OCI-LY1 (cell line): Measurements from ENCODE around the gene ATOX1.

Experiments used
- H2AFZ ChIP-seq: fragments of 200-600 bp; sonication (generic), shearing (Covaris generic); 2 replicates; pipeline ENCODE4 v1.6.0; 2014; ENCODE audit warnings: antibody characterized with exemption, mild to moderate bottlenecking, low read length
- H3F3A ChIP-seq: fragments of 200-600 bp; sonication (generic), shearing (Covaris generic); 2 replicates; pipeline ENCODE4 v1.6.0; 2014; ENCODE audit warnings: mild to moderate bottlenecking, antibody characterized with exemption, low read length, moderate library complexity; ENCODE audit not compliant: insufficient read depth
- H3K27ac ChIP-seq: fragments of 200-600 bp; sonication (generic); 2 replicates; pipeline ENCODE4 v1.5.1; 2014; ENCODE audit warnings: low read length, mixed run types, mild to moderate bottlenecking, low read depth; ENCODE audit not compliant: poor library complexity, severe bottlenecking
- H3K27me3 ChIP-seq: fragments of 200-600 bp; sonication (generic); 2 replicates; pipeline ENCODE4 v1.6.0; 2014; ENCODE audit warnings: antibody characterized with exemption, mild to moderate bottlenecking, low read length, moderate library complexity; ENCODE audit not compliant: insufficient read depth
- H3K36me3 ChIP-seq: fragments of 200-600 bp; sonication (generic); 2 replicates; pipeline ENCODE4 v1.6.1; 2014; ENCODE audit warnings: mild to moderate bottlenecking, antibody characterized with exemption, low read length, moderate library complexity, mixed read lengths; ENCODE audit not compliant: insufficient read depth
- H3K4me1 ChIP-seq: fragments of 200-600 bp; sonication (generic); 2 replicates; pipeline ENCODE4 v1.5.1; 2014; ENCODE audit warnings: mild to moderate bottlenecking, low read length, moderate library complexity; ENCODE audit not compliant: insufficient read depth, severe bottlenecking
- H3K4me2 ChIP-seq: fragments of 200-600 bp; sonication (generic), shearing (Covaris generic); 2 replicates; pipeline ENCODE4 v1.6.1; 2014; ENCODE audit warnings: low read length
- H3K4me3 ChIP-seq: fragments of 200-600 bp; sonication (generic); 2 replicates; pipeline ENCODE4 v1.5.1; 2014; ENCODE audit warnings: low read length, low read depth, mild to moderate bottlenecking, mixed read lengths; ENCODE audit not compliant: poor library complexity, severe bottlenecking
- H3K79me2 ChIP-seq: fragments of 200-600 bp; shearing (Covaris generic); 2 replicates; pipeline ENCODE4 v1.6.1; 2016; ENCODE audit warnings: mixed run types, low read length, mixed read lengths; ENCODE audit not compliant: insufficient read depth
- H3K9ac ChIP-seq: fragments of 200-600 bp; sonication (generic), shearing (Covaris generic); 2 replicates; pipeline ENCODE4 v1.6.1; 2014; ENCODE audit warnings: mild to moderate bottlenecking, low read length, mixed read lengths
- H3K9me2 ChIP-seq: fragments of 200-600 bp; sonication (generic), shearing (Covaris generic); 2 replicates; pipeline ENCODE4 v1.6.1; 2014; ENCODE audit warnings: low read depth, mild to moderate bottlenecking, low read length, mixed read lengths
- H3K9me3 ChIP-seq: fragments of 200-600 bp; shearing (Covaris generic); 2 replicates; pipeline ENCODE4 v1.6.1; 2014; ENCODE audit warnings: low read length, mixed read lengths
- H4K20me1 ChIP-seq: fragments of 200-600 bp; sonication (generic), shearing (Covaris generic); 2 replicates; pipeline ENCODE4 v1.6.0; 2016; ENCODE audit warnings: mild to moderate bottlenecking, low read length; ENCODE audit not compliant: insufficient read depth
- CTCF ChIP-seq: fragments of 200-600 bp; sonication (generic), shearing (Covaris generic); IDR thresholded peaks from 2 replicates; pipeline ENCODE4 v1.5.1; 2017; ENCODE audit warnings: mild to moderate bottlenecking, antibody characterized with exemption, low read length, moderate library complexity, mixed read lengths
- EZH2 ChIP-seq: fragments of 200-600 bp; sonication (generic), shearing (Covaris generic); IDR thresholded peaks from 2 replicates; pipeline ENCODE4 v1.8.0; 2017; ENCODE audit warnings: borderline replicate concordance, mixed run types, mild to moderate bottlenecking, antibody characterized with exemption, low read length, moderate library complexity, mixed read lengths

ATOX1 gene

GRCh38 chr5:151739939-151740335, 18.5 kb downstream of the ATOX1 start:
- Histone ChIP-seq H4K20me1 (no peaks in the 10 kb centered on the region), H3K9ac (no peak overlapping the region), H3F3A (no peaks in the 10 kb centered on the region; the same call in 1 of the 2 replicates), H3K79me2 (no peaks in the 10 kb centered on the region), H3K27ac (no peak overlapping the region), H3K27me3 (no peaks in the 10 kb centered on the region), H3K4me3 (no peak overlapping the region), H3K4me2 (no peak overlapping the region), H3K9me2 (no peaks in the 10 kb centered on the region), H3K9me3 (no peaks in the 10 kb centered on the region), H2AFZ (no peak overlapping the region), H3K36me3 (peaks cover 24% of the 10 kb centered on the region; the same call in 1 of the 2 replicates), H3K4me1 (peaks cover 2% of the 10 kb centered on the region)
- TF ChIP-seq EZH2: no peak
- TF ChIP-seq CTCF: no peak

- Histone ChIP-seq H4K20me1 (no peaks in the 10 kb centered on the region), H3K4me2 (no peak overlapping the region), H3K36me3 (peaks cover 19% of the 10 kb centered on the region; the same call in 1 of the 2 replicates), H3K79me2 (no peaks in the 10 kb centered on the region), H3K27ac (no peak overlapping the region), H3K4me1 (no peaks in the 10 kb centered on the region), H3K9me2 (no peaks in the 10 kb centered on the region), H3K9ac (no peak overlapping the region), H3K4me3 (no peak overlapping the region), H3K27me3 (no peaks in the 10 kb centered on the region), H2AFZ (no peak overlapping the region), H3K9me3 (no peaks in the 10 kb centered on the region), H3F3A (no peaks in the 10 kb centered on the region; the same call in 1 of the 2 replicates)
- TF ChIP-seq EZH2 (no peak), CTCF (no peak)
Measured at GRCh38 chr5:151739395-151739794, 19.0 kb downstream of the ATOX1 start.

- H3F3A ChIP-seq: no peaks in the 10 kb centered on the region
- no peaks in the 10 kb centered on the region for H3K4me1 ChIP-seq
- no peak overlapping the region for H2AFZ ChIP-seq
Measured at GRCh38 chr5:151738125-151738848, 20.1 kb downstream of the ATOX1 start.

More at GRCh38 chr5:151738125-151738848, 20.1 kb downstream of the ATOX1 start:
- Histone ChIP-seq H3K27ac (no peak overlapping the region), H3K79me2 (no peaks in the 10 kb centered on the region), H3K27me3 (no peaks in the 10 kb centered on the region), H3K9me2 (no peaks in the 10 kb centered on the region), H3K36me3 (peaks cover 12% of the 10 kb centered on the region; the same call in 1 of the 2 replicates), H3K4me3 (no peak overlapping the region), H3K9me3 (no peaks in the 10 kb centered on the region), H3K9ac (no peak overlapping the region), H4K20me1 (no peaks in the 10 kb centered on the region), H3K4me2 (no peak overlapping the region)
- TF ChIP-seq EZH2 (no peak), CTCF (no peak)
